HG02759 (cell line): ENCODE data around the gene LRRC45.

Experiments used
- ATAC-seq: cut with Tn5 transposase; IDR thresholded peaks from one replicate; pipeline ENCODE4 v1.9.1; 2021; ENCODE audit warnings: mild to moderate bottlenecking, moderate library complexity; ENCODE audit not compliant: unreplicated experiment

The LRRC45 gene

DNA sequence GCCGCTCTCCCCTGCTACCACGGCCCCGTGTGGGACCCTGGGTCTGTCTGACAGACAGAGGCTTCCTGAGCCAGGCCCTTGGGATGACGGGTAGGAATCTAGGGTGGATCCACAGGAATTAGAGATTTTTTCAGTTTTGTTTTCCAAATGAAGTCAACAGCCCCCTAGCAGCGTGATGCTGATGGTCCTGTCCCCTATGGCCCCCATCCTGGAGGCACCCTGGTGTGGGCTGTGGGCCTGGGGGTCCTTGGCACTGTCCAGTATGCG lies 15.9 kb upstream of the LRRC45 start:
- no peak for ATAC-seq

DNA sequence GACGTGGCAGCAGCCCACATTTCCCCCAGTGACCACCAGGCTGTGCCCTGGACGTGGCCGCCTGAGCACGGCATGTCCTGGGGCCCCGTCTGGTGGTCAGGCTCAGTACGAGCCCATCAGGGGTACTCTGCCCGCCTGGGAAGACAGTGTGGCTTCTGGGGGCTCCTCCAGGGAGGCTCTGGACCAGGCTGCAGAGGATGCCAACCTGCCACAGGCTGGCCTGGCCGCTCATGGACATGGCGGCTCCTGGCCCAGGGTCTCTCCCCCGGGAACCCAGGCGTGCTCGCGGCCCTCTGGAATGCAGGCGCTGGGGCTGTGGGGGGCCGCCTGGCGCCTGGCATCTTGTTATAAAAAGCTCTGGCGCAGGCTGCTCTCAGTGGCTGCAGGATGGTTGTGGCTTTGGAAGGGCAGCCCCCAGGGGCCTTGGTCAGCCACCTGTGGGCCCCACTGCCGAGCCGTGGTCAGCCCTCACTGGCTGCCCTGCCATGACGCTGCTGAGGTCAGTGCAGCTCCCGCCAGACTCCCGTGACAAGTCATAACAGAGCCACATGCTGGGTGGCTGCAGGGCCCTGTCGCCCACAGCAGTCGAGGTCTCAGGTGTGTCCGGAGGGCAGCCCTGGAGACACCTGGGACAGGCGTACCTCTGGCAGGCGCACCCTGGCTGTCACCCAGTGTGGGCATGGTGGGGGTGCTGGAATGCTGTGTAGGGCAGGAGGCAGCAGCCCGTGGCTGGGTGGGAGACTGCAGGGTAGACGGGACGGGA lies 15.4 kb upstream of the LRRC45 start:
- ATAC-seq: no peak

DNA sequence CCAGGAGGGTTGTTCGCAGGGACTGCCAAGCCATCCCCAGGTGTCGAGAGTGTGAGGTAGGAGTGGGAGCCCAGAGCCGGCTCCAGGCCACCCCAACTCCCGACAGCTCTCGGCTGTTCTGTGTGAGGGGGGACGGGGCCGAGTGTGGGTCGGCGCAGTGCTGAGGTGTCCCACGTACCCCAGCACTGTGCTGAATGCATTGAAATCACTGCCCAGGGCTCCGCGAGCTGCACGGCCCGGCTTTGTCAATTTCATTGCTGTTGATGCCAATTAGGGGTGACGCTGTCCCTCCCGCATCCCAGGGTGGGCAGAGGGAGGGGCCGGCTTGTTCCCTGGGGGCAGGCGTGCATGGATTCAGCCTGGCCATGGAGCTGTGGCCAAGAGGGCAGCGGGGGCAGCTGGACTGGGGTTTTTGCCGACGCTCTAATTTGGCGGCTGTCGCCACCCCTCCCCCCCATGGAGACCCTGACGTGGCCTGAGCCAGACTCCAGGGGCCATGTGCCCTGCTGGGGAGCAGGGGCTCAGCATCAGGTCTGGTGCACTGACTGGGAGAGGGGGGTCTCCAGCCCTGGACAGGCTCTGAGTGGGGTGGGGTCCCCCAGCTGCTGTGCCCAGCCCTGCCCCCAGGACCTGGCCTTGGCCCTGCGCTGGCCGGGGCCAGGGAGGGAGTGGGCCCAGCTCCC lies 14.7 kb upstream of the LRRC45 start:
- ATAC-seq: no peak

DNA sequence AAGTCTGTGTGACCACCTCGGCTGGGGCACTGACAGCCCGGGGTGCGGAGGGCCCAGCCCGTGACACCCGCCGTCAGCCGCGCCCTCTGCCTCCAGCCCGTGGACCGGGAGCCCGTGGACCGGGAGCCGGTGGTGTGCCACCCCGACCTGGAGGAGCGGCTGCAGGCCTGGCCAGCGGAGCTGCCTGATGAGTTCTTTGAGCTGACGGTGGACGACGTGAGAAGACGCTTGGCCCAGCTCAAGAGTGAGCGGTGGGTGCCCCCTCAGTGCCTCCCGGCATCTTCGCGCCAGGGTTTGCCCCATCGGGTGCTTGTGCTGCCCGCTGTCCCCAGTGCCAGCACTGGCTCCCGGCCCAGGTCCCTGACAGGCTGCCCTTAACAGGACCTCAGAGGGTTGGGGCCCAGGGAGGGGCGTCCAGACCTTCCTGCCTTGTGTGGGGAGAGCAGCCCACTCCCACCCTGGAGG lies 14.1 kb upstream of the LRRC45 start:
- no peak for ATAC-seq

DNA sequence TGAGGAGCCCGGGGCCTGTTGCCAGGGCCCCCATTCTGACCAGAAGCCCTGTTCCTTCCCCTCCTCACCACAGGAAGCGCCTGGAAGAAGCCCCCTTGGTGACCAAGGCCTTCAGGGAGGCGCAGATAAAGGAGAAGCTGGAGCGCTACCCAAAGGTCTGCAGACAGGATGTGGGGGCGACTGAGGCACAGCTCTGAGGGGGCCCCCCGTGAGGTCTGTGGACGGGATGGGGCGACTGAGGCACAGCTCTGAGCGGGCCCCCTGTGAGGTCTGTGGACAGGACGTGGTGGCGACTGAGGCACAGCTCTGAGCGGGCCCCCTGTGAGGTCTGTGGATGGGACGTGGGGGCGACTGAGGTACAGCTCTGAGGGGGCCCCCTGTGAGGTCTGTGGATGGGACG lies 13.7 kb upstream of the LRRC45 start:
- ATAC-seq: no peak

DNA sequence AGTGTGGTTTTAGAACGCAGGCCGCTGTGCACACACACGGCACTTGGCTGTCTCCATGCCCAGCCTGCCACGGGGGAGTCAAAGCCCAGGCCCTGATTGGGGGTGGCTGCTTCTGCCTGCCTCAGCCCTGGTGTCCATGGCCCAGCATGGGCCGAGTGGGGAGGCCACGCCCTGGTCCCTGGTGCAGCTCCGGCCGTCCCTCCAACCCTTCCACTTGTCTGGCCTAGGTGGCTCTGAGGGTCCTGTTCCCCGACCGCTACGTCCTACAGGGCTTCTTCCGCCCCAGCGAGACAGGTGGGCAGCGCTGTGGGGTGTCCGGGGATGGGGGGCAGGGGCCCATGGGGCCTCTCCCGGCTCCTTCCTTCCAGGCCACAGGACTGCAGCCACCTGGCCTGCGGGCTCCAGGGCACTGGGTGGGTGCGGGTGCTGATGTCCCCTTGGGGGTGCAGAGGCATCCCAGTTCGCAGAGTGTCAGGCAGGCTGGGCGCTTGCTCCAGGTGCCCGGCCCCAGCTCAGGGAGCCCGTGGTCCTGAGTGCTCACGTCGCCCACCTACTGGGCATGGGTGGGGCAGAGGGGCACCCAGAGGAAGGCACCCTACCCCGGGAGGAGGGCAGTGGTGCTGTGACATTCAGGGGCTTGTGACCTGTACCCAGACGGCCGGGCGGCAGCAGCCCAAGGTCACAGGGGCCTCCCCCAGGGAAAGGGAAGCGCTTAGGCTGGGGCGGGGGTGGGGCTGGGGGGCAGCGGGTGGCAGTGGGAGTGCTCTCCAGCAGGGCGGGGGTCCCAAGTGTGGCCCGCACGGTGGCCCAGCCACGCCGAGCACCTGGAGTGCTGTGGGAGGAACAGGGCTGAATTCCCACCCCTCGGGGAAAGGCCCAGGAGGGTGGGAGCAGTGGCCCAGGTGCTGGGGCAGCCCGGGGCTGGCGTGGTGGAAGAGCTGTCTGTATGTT lies 12.3 kb upstream of the LRRC45 start:
- no peak for ATAC-seq

DNA sequence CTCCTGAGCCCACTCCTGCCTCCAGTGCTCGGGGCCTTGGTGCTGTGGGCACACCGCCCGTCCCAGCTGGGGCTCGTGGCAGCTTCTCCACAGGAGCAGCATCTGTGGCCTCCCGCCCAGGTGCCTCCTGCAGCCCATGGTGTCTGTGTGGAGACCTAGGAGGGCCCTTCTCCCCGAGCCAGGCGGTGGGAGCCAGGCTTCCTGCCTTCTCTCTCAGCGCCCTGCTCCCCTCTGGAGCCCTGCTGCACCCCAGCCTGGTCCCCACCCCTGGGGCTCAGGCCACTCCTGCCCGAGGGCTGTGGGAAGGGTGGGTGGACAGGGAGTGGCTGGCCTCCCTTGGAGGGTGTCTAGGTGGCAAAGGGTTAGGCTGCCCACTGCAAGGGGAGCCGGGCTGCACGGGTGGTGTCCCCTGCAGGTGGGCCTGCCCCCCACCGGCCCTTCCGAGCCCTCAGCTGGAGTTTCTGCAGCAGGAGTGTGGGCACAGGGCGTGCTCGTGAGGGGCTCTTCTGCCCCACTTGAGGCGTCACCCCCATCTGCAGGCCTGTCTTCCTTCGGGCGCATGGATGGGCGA lies 11.4 kb upstream of the LRRC45 start:
- ATAC-seq: no peak

DNA sequence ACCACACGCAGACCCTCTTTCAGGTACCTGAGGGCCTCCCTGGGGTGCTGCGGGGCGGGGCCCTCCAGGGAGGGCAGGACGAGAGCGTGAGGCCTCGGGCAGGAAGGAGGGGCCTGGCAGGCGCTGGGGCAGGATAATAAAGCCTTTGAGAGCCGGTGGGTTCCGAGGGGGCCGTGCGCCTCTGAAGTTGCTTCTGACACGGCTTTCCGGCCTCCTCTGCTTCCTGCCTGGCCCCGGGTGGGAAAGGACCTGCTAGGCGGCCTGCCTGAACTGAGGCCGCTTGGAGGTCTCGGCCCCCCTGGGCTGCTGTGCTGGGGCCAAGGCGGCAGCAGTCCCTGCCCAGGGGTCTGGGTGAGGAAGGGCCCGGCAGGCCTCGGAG lies 10.9 kb upstream of the LRRC45 start:
- no peak for ATAC-seq

DNA sequence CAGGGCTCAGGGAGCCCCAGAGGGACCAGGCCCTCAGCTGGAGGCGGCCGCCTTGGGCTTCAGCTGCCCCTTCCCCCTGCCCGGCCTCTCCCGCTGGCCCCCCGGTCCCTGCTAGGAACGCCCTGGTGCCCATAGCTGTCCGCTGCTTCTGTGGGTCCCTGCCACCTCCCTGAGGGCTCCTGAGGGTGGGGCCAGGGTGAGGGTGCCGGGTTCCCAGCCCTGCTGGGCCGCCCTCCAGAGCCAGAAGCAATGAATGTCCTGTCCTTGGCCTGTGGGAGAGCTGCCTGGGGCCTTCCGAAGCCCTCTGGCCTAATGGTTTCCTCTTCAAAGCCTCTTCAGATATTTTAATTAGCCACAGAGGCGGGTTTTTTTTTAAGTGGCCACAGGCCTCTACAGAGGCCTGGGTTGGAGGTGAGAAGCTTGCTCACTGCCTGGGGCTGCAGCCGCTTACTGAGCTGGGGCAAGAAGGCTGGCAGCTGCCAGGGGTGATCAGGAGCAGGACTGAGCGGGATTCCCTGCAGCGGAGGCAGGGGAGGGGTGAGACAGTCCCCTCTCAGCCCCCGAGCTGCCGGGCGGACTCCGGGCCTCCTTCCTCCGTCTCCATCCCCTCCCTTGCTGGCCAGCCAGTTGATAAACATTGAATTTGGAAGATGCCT lies 10.3 kb upstream of the LRRC45 start:
- no peak for ATAC-seq

DNA sequence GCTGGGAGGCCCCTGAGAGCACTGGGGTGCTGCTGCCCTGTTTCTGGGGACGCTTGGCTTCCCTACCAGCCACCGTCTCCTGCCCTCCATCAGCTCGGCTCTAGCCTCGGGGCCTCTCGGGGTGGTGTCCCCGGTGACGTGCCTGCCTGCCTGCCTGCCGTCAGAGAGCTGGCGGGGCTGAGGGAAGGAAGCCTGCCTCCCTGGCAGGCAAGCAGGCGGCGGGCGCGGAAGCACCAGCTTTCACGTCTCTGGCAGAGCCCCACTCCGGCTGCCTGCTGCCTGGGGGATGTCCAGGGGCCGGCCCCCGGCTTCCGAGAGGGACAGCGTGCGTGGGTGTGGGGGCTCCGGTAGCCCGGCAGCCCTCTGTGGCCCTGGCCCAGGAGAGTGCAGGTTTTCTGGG lies 9.8 kb upstream of the LRRC45 start:
- no peak for ATAC-seq

DNA sequence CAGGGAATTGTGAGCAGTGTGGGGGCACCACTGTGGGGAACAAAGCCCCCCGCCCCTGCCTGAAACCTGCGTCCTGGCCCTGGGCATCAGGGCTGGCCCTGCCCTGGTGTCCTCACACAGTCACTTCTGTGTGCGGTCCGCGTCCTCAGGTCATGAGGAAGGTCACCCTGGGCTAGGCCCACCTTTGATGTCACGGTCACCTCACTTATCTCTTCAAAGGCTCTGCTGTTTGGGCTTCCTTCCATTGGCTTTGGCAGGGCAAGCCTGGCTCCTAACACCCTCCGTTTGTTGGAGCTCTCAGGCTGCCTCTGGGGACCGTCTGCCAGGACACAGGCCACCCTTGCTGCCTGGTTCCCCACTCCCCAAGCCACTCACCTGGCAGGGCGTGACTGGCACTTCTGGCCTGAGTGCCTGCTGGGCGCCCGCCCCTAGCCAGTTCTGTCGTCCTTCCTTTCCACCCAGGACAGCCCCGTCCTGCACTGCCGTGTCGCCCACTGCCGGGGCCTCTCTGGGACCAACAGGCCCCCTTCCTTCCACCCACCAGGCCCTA lies 9.3 kb upstream of the LRRC45 start:
- no peak for ATAC-seq

DNA sequence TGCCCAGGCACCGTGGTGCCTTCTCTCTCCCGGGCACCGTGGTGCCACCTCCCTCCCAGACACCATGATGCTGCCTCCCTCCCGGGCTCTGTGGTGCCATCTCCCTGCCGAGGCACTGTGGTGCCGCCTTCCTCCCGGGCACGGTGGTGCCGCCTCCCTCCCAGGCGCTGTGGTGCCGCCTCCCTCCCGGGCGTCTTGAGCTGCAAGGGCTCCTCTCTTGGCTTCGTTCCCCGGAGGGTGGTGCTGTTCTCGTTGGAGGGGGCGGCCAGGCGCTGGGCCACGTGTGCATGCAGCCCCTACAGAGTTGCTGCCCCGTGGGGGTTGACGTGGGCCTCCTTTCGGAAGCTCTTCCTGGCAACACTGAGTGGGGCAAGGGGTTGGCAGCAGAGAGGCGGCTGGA lies 8.7 kb upstream of the LRRC45 start:
- no peak for ATAC-seq

DNA sequence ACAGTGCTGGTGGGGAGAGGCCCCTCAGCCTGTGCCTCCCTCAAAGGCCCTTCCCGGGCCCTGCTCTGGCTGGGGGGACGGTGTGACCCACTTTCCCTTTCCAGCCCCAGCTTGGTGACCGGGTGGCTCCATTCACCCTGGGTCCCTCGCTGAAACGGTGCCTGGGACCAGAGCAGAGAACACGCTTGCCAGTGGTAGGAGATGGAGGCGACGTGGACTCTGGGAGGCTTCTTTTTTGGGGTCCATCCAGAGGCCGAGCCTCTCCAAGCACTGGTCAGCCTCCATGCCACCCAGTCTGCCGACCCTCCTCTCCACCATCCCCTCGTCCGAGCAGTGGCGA lies 8.2 kb upstream of the LRRC45 start:
- ATAC-seq: no peak

DNA sequence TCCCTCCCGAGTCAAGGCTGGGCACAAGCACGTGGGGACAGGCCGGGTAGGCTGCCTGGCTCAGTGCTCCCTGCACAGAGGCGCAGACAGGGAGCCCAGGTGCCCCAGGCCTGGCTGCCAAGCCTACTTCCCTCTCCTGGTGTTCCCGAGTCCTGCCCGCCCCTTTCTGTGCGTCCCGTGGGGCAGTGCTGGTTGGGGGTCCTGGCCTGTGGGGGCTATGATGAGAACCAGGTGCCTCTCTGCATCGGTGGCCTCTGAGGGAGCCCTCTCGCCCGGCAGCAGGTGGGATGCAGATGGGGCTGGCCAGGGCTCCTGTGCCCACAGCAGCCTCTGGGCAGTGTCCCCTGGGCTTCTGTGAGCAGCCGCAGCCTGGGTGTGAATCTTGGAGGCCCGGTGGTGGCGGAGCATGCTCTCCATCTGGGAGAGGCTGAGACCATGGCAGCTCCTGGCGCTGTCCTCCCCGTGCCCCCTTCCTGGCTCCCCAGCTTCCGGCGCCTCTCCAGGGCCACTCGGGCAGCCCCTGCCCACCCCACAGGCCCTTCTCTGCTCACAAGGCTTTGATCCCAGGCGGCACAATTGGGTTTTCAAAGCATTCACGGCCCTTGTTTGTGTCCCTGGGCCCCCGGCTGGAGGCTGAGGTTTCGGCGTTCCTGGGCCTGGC lies 7.7 kb upstream of the LRRC45 start:
- no peak for ATAC-seq

DNA sequence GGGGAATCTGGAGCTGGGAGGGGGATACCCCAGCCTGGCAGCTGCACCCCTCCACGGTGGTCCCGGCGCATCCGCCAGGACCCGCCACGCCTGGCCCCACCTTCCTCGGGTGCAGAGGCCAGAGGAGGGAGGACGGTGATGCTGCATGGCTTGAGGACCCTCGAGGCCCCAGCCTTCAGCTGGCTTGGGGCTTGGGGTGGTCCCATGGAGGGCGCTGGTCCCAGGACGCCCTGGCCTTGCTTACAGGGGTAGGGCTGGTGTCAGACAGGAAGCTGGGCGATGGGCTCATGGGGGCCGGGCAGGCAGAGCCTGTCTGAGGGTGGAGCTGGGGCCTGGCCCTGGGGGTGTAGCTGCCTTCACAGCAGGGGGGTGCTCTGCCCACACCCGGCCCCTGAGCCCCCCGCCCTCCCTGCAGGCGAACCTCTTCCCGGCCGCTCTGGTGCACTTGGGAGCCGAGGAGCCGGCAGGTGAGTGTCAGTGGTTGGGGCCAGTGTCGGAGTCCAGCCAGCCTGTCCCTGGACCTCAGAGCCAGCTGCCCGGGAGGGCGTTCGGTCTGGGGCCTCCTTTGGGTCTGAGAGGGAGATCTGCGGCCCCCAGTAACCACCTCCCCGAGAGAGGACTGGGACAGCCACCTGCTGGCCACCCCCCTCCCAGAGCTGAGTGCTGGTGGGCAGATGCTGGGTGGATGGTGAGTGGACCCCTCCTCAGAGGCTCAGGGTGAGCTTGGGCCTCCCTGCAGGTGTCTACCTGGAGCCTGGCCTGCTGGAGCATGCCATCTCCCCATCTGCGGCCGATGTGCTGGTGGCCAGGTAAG lies 6.8 kb upstream of the LRRC45 start:
- no peak for ATAC-seq

DNA sequence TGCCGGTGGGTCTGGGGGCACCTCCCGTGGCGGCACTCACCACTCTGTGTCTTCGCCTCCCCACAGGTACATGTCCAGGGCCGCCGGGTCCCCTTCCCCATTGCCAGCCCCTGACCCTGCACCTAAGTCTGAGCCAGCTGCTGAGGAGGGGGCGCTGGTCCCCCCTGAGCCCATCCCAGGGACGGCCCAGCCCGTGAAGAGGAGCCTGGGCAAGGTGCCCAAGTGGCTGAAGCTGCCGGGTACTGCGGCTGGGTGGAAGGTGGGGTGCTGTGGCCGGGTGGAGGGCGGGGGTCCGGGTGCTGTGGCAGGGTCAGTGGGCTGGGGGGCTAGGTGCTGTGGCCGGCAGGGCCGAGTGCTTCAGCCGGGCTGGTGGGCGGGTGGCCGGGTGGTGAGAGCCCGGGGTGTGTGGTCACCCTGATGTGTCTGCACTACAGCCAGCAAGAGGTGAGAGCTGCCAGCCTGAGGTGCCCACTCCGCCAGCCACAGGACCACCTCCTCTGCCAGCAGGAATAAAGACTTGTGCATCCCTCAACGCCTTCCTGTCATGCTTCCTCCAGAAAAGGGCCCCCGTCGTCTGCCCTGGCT lies 6.1 kb upstream of the LRRC45 start:
- ATAC-seq: no peak

DNA sequence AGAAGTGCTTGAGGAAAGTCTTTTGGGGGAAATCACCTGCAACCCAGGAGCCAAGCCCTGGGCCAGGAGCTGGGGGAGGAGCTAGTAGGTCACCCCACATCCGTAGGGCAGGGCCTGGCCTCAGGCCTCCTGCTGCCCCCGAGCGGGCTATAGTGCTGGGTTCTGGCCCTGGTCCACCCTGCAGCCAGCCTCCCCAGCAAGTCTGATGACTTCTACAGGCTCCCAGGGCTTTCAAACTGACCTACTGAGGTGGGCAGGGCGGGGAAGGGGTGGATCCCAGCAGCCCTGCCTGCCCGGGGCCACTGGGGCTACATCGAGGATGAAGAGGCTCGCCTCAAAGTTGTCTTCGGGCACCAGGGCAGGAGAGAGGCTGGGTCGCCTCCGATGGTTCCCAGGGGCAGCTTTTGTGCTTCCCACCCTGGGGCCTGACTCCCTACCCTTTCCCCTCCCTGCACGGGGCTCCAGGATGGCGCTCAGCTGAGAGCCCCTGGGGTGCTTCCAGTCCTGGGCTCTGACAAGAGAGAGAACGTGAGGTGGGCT lies 5.4 kb upstream of the LRRC45 start:
- ATAC-seq: no peak

DNA sequence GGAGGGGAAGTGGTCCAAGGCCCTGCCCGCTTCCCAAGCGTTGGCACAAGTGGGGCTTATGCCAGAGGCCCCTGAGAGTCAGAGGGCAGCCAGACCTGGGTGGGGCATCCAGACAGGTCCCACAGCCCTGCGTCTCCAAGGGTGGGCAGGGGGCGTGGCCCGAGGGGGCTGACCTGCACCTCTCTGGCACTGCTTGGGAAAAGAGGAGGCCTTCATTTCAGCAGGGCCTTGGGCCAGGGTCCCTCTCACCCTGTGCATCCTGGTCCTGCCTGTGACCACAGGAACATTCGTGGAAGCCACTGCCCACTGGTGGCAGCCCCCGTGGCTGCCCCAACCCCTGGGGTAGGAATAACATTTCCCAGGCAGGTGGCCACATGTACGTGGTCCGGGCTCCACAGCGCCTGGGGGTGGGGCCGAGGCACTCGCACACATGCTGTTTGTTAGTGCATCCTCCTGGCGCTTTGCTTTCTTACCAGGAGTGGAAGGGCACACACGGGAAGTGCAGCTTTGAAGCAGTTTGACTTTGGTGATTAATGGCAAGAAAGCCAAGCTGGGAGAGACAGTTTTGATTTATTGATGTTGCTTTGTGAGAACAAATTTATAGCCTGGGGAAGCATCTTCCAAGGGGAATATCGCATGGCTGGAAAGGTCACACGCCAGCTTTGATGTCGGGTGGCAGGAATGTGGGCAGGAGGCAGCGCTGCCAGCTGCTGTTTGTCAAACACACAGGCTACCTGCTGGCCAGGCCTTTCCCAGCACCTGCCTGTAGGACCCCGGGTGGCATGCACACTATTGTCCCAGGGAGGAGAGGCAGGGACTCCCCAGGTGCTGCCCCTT lies 4.7 kb upstream of the LRRC45 start:
- no peak for ATAC-seq
